Progenitor cell of endocrine pancreas (in vitro differentiated cells): ENCODE results near the gene ZFR. TPM values are rescaled to one million over a fixed set of nuclear protein-coding genes. Genes with fewer than 3 reads are reported as not detected.
A peak's percentile ranks its signal among the peaks of the same experiment; 100 is the strongest.
"Not testable (repeated sequence)": the region's sequence is repeated elsewhere in the genome, so short reads cannot be mapped to it uniquely, and the experiment has no call there.

Experiments used
- DNase-seq: peaks from one replicate; pipeline ENCODE4 v3.0.0; 2021; ENCODE audit warnings: low spot score; ENCODE audit not compliant: unreplicated experiment
- H3K27ac Mint-ChIP-seq: 2 replicates; pipeline ENCODE4 v1.8.0; 2021; ENCODE audit warnings: mild to moderate bottlenecking, moderate library complexity, mixed read lengths
- H3K27me3 Mint-ChIP-seq: 2 replicates; pipeline ENCODE4 v1.8.0; 2021; ENCODE audit warnings: mixed read lengths
- H3K36me3 Mint-ChIP-seq: 2 replicates; pipeline ENCODE4 v1.8.0; 2022; ENCODE audit warnings: mixed read lengths; ENCODE audit not compliant: insufficient read depth
- H3K4me1 Mint-ChIP-seq: 2 replicates; pipeline ENCODE4 v1.8.0; 2021; ENCODE audit warnings: low read depth, mixed read lengths
- H3K4me3 Mint-ChIP-seq: 2 replicates; pipeline ENCODE4 v1.8.0; 2021; ENCODE audit warnings: low read depth, mild to moderate bottlenecking, moderate library complexity, mixed read lengths
- H3K9me3 Mint-ChIP-seq: 2 replicates; pipeline ENCODE4 v1.8.0; 2021; ENCODE audit warnings: low read depth, mixed read lengths
- total RNA-seq: library from RNA; stranded (reverse); gene quantifications from 2 replicates; pipeline ENCODE4 v1.2.1, GENCODE V29; 2021
- TF ChIP-seq, protein P1 (sequence below): fragments of 200-600 bp; sonication (generic); IDR thresholded peaks from one replicate; pipeline ENCODE4 v1.5.0; 2021; ENCODE audit warnings: antibody characterized with exemption, mild to moderate bottlenecking; ENCODE audit not compliant: unreplicated experiment

ZFR gene
- total RNA-seq, 1 donor from 2014 or later: 75.6 TPM

DNA sequence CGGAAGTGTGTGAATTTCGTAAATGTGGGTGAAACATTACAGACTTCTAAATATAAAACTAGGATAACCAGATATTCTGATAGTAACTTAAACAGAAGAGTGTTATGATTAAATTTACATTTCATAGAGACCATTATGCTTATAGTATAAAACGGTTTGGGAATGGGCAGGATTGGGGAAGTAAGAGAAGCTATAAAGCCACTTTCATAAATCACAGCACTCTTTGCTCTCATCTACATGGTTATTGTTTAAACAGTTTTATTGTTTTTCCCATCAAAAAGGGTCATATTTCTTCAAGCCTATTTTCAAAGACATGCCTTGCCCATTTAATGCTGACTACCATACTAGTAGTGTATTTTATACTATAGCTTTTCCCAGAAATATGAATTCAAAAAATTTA lies 9.2 kb downstream of the ZFR start:
- Mint-ChIP-seq H3K4me1 (peaks cover 5% of the 10 kb centered on the region), H3K9me3 (no peaks in the 10 kb centered on the region), H3K27ac (no peak overlapping the region), H3K27me3 (no peaks in the 10 kb centered on the region), H3K36me3 (peaks cover 15% of the 10 kb centered on the region), H3K4me3 (no peak overlapping the region)
- DNase-seq: no peak
- TF ChIP-seq, protein P1, sequence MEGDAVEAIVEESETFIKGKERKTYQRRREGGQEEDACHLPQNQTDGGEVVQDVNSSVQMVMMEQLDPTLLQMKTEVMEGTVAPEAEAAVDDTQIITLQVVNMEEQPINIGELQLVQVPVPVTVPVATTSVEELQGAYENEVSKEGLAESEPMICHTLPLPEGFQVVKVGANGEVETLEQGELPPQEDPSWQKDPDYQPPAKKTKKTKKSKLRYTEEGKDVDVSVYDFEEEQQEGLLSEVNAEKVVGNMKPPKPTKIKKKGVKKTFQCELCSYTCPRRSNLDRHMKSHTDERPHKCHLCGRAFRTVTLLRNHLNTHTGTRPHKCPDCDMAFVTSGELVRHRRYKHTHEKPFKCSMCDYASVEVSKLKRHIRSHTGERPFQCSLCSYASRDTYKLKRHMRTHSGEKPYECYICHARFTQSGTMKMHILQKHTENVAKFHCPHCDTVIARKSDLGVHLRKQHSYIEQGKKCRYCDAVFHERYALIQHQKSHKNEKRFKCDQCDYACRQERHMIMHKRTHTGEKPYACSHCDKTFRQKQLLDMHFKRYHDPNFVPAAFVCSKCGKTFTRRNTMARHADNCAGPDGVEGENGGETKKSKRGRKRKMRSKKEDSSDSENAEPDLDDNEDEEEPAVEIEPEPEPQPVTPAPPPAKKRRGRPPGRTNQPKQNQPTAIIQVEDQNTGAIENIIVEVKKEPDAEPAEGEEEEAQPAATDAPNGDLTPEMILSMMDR: no peak

DNA sequence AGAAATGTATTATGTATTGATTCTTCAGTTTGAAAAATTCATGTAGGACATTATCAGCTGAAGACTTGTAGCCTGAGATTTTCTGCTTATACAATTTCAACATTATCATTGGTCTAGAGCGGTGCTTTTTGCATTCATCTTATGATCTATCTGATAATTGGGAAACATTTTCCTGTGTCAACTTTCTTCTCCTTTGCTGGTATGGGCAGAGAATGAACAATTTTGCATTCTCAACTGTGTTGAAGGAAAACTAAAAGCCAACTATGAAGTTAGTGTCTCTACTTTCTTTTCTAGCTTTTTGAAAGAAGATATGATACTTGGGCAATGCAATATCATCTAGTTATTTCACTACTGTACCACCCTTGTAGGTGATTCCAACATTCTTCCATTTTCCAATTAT lies 10.3 kb downstream of the ZFR start:
- Mint-ChIP-seq H3K4me3 (no peak overlapping the region), H3K27ac (no peak overlapping the region), H3K36me3 (peaks cover 19% of the 10 kb centered on the region), H3K4me1 (peaks cover 2% of the 10 kb centered on the region), H3K27me3 (no peaks in the 10 kb centered on the region), H3K9me3 (peaks cover 4% of the 10 kb centered on the region)
- no peak for DNase-seq
- TF ChIP-seq, protein P1: no peak

DNA sequence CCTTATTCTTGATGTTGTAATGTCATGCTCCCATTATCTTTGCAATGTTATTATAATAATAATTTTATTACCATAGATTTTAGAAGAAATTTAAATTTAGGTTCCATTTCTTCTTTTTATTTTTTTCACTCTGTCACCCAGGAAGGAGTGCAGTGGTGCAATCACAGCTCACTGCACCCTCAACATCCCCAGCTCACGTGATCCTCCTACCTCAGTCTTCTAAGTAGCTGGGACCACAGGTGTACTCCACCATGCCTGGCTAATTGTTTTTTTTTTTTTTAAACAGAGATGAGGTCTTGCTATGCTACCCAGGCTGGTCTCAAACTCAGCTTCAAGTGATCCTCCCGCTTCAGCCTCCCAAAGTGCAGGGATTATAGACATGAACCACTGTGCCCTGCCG lies 11.9 kb downstream of the ZFR start:
- DNase-seq: no peak
- no peaks in the 10 kb centered on the region for H3K27me3 Mint-ChIP-seq
- peaks cover 31% of the 10 kb centered on the region for H3K36me3 Mint-ChIP-seq
- peaks cover 12% of the 10 kb centered on the region for H3K9me3 Mint-ChIP-seq
- TF ChIP-seq, protein P1: no peak
- H3K4me1 Mint-ChIP-seq: no peaks in the 10 kb centered on the region
- no peak overlapping the region for H3K27ac Mint-ChIP-seq
- H3K4me3 Mint-ChIP-seq: no peak overlapping the region

GRCh38 chr5:32430825-32431224 lies 13.7 kb downstream of the ZFR start:
- peaks cover 44% of the 10 kb centered on the region for H3K36me3 Mint-ChIP-seq
- not testable (repeated sequence) for H3K27me3 Mint-ChIP-seq, DNase-seq

DNA sequence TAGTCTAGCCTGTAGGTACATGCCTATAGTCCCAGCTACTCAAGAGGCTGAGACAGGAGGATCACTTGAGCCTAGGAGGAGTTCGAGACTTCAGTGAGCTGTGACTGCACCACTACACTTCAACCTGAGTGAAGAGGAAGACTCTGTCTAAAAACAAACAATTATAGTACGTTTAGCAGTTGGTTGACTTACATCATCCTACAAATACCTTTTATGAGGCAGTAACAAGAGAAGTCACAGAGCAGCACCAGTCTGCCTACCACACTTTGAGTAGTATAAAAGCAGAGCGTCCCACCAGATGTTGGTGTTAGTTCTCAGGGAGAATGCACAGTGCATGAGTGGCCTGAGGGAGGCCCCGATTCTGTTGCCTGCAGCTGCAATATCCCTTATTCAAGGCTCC lies 16.1 kb downstream of the ZFR start:
- TF ChIP-seq, protein P1: no peak
- Mint-ChIP-seq H3K27me3 (no peaks in the 10 kb centered on the region), H3K36me3 (peaks cover 52% of the 10 kb centered on the region), H3K27ac (no peak overlapping the region), H3K4me3 (no peak overlapping the region), H3K9me3 (peaks cover 25% of the 10 kb centered on the region), H3K4me1 (no peaks in the 10 kb centered on the region)
- DNase-seq: no peak

More at GRCh38 chr5:32430825-32431224, 13.7 kb downstream of the ZFR start:
- H3K9me3 Mint-ChIP-seq: peaks cover 21% of the 10 kb centered on the region
- not testable (repeated sequence) for H3K4me1 Mint-ChIP-seq, H3K4me3 Mint-ChIP-seq
- H3K27ac Mint-ChIP-seq: peak overlapping the region; percentile 61

- H3K36me3 Mint-ChIP-seq: peaks cover 44% of the 10 kb centered on the region
- peaks cover 25% of the 10 kb centered on the region for H3K9me3 Mint-ChIP-seq
Measured at GRCh38 chr5:32426440-32427151, 17.9 kb downstream of the ZFR start.

More at GRCh38 chr5:32426440-32427151, 17.9 kb downstream of the ZFR start:
- no peaks in the 10 kb centered on the region for H3K27me3 Mint-ChIP-seq
- no peaks in the 10 kb centered on the region for H3K4me1 Mint-ChIP-seq
- H3K4me3 Mint-ChIP-seq: no peak overlapping the region
- H3K27ac Mint-ChIP-seq: no peak overlapping the region
- no peak for DNase-seq
- TF ChIP-seq, protein P1: no peak
